SH-SY5Y (cell line): Measurements from ENCODE around the gene MTHFS.

Experiments used
- GATA2 ChIP-seq: IDR thresholded peaks from 2 replicates; pipeline ENCODE4 v1.6.1; 2011; ENCODE audit warnings: mild to moderate bottlenecking, low read depth, low read length
- GATA3 ChIP-seq: IDR thresholded peaks from 2 replicates; pipeline ENCODE4 v1.6.1; 2011; ENCODE audit warnings: low read depth, mild to moderate bottlenecking, low read length, moderate library complexity

The MTHFS gene

DNA sequence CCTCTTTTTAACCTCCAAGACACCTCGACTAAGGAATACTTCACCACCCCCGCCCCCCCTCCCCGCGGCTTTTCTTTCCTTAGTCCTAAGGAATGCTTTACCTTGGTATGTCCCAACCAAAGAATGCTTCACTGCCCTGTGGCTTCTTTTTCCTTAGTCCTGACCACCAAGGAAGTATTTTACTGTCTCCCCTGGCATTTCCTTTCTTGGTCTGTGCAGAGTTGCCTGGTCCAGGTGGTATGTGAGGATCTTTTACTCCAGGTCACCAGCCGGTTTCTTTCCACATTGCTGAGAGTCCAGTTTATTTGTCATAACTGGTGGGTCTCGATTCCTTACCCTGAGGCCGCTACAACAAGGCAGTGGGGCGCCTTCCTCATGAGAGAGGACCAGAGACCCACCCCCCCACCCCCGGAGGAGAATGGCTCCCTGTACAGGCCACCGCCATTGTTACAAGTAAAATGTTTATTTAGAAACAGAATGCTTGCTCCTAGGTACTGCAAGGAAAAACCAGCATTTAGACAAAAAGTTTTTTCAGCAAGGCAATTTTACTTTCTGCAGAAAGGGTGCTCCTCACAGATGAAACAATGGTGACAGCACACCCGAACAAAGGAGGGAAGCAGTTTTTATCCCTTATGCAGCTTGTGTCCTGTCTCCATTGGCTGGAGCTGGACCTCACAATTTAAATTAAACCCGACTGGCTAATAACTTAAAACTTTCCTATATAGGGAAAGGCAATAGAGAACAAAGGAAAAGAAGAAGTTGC, 23.1 kb upstream of the MTHFS start:
- no peak for TF ChIP-seq GATA2
- no peak for TF ChIP-seq GATA3

DNA sequence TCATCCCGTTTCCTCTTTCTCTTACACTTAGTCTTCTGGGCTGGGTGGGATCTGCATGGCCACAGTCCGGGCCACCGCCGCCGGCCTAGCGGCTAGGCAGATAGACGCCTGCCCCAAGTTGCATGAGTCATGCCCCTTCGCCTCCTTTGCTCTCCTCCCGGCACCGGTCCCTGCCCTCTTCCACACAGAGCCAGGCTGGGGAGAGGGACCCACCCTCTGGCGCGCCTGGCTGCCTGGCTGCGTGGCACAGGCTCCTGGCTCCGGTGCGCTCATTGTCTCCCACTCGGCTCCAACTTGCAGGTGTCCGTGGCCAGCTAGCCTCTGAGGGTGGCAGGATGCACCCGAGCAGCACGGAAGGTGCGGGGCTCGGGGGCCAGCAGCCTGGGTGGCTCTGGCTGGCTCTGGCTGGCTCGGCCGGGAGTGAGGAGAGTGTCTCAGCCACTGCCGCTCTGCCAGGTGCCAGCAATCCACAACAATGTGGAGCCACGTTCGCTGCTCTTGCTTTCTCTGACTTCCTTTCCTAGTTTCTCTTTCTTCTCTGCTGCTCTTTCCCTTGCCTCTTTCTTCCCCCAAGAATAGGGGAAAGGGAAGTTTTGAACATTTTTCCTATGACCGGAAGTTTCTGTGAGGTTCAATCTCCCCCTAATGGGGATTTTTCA, 22.4 kb upstream of the MTHFS start:
- TF ChIP-seq GATA3: no peak
- no peak for TF ChIP-seq GATA2

DNA sequence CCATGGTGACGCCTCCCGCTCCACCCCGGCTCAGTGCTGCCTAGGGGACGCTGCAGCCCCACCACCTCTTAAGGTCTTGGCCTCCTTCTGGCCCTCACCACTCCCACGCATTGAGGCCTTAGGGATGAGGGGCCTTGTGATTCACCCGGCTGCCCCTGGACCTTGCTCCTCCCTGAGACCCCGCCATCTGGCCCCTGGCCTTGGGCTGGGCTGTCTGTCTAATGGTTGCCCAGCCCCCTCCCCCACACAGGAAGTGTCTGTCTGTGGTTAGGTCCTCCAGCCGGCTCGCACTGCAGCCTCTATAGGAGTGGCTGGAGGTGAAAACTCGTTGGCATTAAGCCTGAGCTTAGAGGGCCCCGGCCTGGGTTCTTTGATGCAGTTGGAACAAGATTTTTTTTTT, 21.5 kb upstream of the MTHFS start:
- no peak for TF ChIP-seq GATA3
- no peak for TF ChIP-seq GATA2

GRCh38 chr15:79916502-79917132, 19.8 kb upstream of the MTHFS start:
- TF ChIP-seq GATA2: no peak
- TF ChIP-seq GATA3: no peak

DNA sequence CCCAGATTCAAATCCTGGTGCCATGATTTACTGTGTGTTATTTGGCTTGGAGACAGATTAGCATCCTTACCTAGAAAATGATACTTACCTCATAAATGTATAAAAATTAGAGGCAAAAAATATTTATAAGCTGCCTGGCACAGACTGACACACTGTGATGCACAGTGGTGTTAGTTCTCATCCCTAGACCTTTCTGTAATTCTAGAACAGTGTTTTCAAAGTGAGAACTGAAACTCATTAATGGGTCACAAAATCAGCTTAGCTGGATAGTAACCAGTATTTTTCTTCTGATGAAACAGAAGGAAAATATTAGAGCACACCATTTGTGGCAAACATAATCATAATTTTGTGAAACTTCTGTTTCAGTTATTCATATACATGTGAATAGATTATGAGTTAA, 17.9 kb upstream of the MTHFS start:
- TF ChIP-seq GATA2 (no peak), GATA3 (no peak)

- no peak for TF ChIP-seq GATA2
- no peak for TF ChIP-seq GATA3
These were observed 7.5 kb upstream of the MTHFS start for GRCh38 chr15:79904271-79904670.

DNA sequence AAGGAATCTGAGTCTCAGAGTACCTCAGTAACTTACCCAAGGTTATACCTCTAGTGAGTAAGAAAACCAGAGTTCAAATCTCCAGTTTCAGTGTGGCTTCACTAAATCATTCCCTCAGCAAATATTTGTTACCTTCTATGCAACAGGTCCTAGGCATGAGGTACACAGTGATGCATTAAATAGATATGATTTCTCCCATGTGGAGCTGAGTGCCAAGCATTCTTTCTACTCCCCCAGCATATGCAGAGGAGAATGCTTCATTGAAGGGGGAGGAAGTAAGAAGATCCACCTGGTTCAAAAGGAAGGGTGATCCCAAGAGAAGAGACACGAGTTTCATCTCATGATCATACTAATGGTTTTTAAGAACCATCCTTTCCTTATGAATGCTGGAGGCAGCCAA, 6.8 kb upstream of the MTHFS start:
- TF ChIP-seq GATA2 (no peak), GATA3 (no peak)

GRCh38 chr15:79903144-79903543, 6.3 kb upstream of the MTHFS start:
- TF ChIP-seq GATA3 (no peak), GATA2 (no peak)

DNA sequence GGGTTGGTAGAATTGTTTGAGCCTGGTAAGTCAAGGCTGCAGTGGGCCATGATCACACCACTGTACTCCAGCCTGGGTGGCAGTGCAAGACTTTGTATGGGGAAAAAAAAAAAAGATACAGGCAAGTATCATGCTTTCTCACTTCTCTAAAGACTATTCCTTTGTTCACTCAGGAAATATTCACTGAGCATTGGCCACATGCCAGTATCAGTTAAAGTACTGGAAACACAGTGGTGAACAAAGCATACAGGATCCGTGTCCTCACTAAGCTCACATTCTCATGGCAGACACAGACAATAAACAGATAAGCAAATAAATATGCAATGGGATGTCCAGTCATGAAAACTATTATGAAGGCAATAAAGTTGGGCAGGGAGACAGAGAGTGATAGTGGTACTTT, 5.1 kb upstream of the MTHFS start:
- TF ChIP-seq GATA3 (no peak), GATA2 (no peak)

- TF ChIP-seq GATA3 (no peak), GATA2 (no peak)
These were observed 3.3 kb upstream of the MTHFS start for GRCh38 chr15:79900087-79900486.

DNA sequence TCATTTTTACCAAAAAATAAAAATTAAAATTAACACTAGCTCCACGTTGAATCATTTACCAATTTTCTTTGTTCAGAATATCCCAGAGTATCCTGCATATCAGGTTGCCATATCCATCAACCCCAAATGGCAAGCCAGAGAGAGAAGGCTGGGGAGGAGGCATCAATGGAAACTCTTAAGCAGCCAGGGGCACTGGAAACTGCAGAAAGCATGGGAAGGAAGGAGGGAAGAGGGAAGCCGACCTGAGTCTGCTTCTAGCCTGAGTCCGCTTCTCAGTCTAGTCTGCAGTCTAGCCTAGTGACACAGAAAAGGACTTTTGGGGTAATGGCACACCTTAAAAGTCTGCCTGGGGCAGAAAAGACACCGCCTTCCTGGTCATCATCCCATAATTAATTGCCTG, 1.6 kb upstream of the MTHFS start:
- TF ChIP-seq GATA3 (no peak), GATA2 (no peak)

DNA sequence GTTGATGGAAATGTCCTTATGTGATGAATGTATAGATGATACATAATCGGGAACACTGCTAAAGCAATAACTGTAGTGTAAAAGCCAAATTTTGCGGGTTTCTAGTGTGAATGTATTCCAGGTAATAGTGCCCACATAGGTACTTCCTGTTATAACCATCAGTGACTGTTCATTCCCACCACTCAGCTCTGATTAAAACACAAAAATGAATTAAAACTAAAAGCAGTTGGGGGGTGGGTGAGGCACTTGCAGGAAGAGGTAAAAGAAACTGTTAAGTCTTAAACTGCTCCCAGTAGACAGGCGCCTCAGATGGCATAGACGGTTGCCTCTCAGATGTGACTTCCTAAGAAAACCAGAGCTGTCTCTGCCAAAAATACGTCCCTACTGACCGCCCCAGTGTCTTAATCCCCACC, 893 bp upstream of the MTHFS start:
- TF ChIP-seq GATA3: no peak
- no peak for TF ChIP-seq GATA2

DNA sequence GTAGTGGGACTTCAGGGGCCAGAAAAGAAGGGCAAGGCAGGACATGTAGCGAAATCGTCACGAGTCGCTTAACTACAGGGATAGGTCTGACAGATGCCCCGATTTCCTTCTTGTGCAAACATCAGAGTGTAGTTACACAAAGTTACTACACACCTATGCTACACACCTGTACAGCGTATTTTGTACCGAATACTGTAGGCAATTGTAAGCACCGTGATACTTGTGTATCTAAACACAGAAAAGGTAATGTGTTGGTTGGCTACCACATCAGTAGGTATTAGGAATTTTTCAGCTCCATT, 515 bp upstream of the MTHFS start:
- TF ChIP-seq GATA3 (no peak), GATA2 (no peak)

DNA sequence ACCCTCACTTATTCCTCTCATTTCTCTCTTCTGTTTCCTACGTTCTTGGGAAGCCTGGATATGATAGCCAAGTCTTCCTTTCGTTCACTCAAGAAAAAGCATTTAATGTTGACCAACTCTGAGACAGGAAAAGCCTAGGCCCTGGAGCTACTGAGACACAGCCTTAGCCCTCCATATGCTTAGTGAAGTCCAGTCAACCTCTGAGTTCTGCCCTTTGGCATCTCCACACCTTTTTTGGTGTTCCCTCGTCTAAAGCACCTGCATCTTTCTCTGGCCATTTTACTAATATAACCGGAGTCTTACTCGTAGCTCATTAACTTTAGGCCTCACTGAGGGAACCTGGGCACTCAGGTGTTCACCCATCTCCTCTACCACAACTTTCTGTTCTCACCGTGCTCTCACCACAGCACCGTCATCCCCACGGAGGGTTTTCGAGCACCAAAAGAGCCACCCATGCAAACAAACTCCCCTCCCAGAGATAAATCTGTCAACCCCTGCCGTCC, 632 bp downstream of the MTHFS start:
- TF ChIP-seq GATA2 (no peak), GATA3 (no peak)
